H1 (cell line): ENCODE measurements around the gene BLTP2.

Experiments used
- EP300 ChIP-seq, 2 experiments: IDR thresholded peaks; 1 replicate in 1 of 2; 2 replicates in 1 of 2; pipeline ENCODE4 v1.6.1; 2011 to 2012; ENCODE audit warnings: low read depth in 2 of 2, low read length in 2 of 2, mild to moderate bottlenecking in 2 of 2, borderline replicate concordance in 1 of 2, inconsistent platforms in 1 of 2, moderate library complexity in 1 of 2
- RFX5 ChIP-seq: IDR thresholded peaks from 2 replicates; pipeline ENCODE4 v1.6.1; 2011; ENCODE audit warnings: low read depth, low read length, improper control_type of control experiment, borderline replicate concordance

DNA sequence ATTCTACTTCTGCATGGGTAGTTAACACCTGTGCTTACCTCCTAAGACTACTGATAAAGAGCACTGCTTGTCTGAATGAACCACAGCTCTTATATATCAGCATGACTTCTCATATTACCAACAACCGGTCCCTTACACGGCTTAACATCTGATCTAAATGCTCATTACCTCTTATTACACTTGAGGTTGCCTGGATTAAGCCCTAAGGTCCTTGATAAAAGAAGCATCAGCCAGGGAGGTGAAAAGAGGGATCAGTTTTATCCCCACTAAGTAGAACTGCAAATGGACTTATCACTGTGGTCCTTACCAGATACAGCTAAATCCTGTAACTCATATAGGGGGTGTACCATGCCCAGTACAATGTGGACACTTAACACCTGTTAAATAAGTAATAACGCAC lies 22.8 kb downstream of the BLTP2 start:
- TF ChIP-seq EP300 (IDR thresholded peaks at IDR 0.05; ENCODE audit: borderline replicate concordance in 1 of 2, low read depth in 2 of 2, low read length in 2 of 2) (no peak), RFX5 (no peak)
